Measurements from ENCODE around the gene SPATA6.

Gene SPATA6

GRCh38 chr1:48246727-48247126 is 225.3 kb downstream of the SPATA6 start:
- TF ChIP-seq CTCF (IDR thresholded peaks at IDR 0.05; ENCODE audit: insufficient read depth, low read length, poor library complexity, severe bottlenecking) = no peak
- Histone ChIP-seq H3K36me3 (ENCODE audit: control insufficient read depth, insufficient read depth, low read length) (no peaks in the 10 kb centered on the region), H3K4me3 (replicated peaks; ENCODE audit: low read depth, low read length) (no peak overlapping the region), H3K27me3 (replicated peaks; ENCODE audit: control insufficient read depth, insufficient read depth, low read length) (no peaks in the 10 kb centered on the region)
- no peak for DNase-seq (ENCODE audit: extremely low read depth, insufficient read length)

Data from GM06990 (cell line).